Stimulated activated CD4-positive, alpha-beta T cell treated with anti-CD3 and anti-CD28 coated beads, Interleukin-2, amount 100 ng/mL, for 24 hours (primary cell): ENCODE measurements around the gene KEAP1.
"Not testable (repeated sequence)": the region's sequence is repeated elsewhere in the genome, so short reads cannot be mapped to it uniquely, and the experiment has no call there.

Experiments used
- DNase-seq, 2 donors: peaks; one replicate each; pipeline ENCODE4 v3.0.0-alpha.2; 2020

The KEAP1 gene

GRCh38 chr19:10503002-10503789 is at the start of gene KEAP1:
Gene KEAP1, minus strand, starts transcription at chr19:10503356. Its CDS starts 3,323 bp downstream, at chr19:10500033.
- DNase-seq: peak; percentile 52 to 55

- peak; percentile 33 to 47 for DNase-seq
These were observed 49.4 kb upstream of the KEAP1 start for GRCh38 chr19:10552510-10553053.

DNA sequence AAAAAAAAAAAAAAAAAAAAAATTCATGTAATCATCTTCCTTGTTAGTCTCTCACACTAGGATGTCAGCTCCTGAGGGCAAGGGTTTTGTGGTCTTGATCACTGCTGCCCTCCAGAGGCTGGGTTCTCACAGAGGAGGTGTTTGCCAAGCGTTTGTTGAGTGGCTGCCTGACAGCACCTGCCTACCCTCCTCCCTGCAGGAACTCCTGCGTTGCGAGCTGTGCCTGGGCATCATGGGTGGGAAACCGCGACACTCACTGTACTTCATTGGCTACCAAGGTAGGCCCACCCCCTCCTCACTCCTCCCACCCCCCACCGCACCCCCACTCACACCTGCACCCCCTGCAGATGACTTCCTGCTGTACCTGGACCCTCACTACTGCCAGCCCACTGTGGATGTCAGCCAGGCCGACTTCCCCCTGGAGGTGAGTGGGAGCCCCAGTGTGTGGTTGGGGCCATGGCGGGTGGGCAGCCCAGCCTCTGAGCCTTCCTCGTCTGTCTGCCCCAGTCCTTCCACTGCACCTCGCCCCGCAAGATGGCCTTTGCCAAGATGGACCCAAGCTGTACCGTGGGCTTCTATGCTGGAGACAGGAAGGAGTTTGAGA is 48.6 kb upstream of the KEAP1 start:
- peak; percentile 40 to 57 for DNase-seq

DNA sequence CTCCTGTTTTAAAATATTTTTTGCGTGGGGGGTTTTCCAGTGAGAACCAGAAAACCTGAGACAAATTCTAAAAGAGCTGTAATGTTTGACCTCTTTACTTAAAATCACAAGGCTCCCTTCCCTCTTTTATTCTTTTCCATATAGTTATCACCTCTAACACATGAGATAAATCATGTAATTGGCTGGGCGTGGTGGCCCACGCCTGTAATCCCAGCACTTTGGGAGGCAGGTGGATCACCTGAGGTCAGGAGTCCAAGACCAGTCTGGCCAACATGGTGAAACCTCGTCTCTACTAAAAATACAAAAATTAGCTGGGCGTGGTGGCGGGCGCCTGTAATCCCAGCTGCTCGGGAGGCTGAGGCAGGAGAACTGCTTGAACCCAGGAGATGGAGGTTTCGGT is 47.9 kb upstream of the KEAP1 start:
- DNase-seq: not testable (repeated sequence)

DNA sequence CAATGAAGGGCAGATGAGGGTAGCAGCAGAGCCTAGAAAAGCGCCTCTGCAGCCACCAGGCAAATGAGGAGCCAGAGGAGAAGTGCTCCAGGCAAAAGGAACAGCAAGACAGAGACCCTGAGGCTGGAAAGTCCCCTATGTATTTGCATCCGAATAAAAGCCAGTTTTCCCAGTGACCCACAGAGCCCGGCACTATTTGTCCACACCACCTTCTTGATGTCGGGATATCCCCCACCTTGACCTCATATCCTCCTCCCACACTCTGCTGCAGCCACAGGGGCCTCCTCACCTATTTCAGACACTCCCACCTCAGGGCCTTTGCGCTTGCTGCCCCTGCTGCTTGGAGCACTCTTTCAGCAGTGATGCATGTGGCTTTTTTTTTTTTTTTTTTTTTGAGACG is 47.2 kb upstream of the KEAP1 start:
- DNase-seq: no peak

DNA sequence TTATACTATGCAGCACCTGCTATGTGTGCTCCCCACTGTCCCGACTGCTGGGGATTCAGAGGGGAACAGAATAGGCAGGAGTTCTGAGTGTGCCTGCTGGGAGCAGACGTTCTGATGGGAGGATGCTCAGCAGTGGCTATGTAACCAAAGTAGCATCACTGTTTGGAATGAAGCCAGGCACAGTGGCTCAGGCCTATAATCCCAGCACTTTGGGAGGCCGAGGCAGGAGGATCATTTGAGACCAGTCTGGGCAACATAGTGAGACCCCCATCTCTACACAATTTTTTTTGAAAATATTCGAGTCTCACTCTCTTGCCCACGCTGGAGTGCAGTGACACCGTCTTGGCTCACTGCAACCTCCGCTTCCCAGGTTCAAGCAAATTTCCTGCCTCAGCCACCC is 46.6 kb upstream of the KEAP1 start:
- no peak for DNase-seq

GRCh38 chr19:10548746-10549276 is 45.7 kb upstream of the KEAP1 start:
- DNase-seq: no peak

GRCh38 chr19:10546817-10547216 is 43.7 kb upstream of the KEAP1 start:
- no peak for DNase-seq

GRCh38 chr19:10544753-10545251 is 41.6 kb upstream of the KEAP1 start:
- no peak for DNase-seq

GRCh38 chr19:10544242-10544752 is 41.1 kb upstream of the KEAP1 start:
- DNase-seq: peak; percentile 33 to 40

DNA sequence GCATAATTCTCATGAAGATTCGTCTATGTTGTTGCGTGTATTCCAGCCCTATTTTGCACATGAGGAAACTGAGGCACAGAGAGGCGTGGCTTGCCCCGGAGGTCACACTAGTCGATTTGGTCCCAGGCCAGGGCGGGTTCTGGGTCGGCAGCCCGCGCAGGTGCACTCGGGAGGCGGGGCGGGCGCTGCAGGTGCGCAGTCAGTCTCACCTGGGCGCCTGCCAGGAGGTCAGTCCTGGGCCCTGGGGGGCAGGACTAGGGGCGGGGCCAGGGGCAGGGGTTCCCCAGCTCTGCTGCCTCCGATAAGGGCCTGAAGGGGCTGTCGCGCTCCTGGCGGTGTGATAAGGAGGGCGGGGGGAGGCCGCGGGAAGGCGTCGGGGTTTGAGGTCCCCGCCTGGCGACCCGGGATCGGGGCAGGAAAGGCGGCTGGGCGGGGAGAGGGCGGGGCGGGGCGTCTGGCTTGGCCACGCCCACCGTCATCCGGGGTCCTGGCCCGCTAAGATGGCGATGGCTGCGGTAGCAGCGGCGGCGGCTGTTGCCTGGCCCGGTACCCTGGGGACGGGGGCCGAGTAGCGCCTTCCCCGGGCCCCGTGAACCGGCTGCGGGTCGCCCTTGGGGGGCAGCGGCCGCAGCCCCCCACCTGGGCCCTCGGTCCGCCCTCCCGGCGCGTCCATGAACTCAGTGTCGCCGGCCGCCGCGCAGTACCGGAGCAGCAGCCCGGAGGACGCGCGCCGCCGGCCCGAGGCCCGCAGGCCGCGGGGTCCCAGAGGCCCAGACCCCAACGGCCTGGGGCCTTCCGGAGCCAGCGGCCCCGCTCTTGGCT is 40.5 kb upstream of the KEAP1 start, which contains the start of gene ATG4D:
Gene ATG4D (plus strand): TSS at position 485 of the 822 bp plus-strand sequence. CDS start 187 bp downstream, at position 672.
- DNase-seq: peak; percentile 82 to 84

DNA sequence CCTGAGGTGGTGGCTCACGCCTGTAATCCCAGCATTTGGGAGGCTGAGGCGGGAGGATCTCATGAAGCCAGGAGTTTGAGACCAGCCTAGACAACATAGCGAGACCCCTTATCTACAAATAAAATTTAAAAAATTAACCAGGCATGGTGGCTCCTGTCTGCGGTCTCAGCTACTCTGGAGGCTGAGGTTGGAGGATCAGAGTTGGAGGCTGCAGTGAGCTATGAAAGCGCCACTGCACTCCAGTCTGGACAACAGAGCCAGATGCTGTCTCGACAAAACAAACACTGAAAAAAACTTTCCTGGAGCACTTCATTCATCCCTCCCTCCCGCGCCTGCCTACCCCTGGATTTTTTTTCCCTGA is 39.9 kb upstream of the KEAP1 start:
- DNase-seq: no peak

DNA sequence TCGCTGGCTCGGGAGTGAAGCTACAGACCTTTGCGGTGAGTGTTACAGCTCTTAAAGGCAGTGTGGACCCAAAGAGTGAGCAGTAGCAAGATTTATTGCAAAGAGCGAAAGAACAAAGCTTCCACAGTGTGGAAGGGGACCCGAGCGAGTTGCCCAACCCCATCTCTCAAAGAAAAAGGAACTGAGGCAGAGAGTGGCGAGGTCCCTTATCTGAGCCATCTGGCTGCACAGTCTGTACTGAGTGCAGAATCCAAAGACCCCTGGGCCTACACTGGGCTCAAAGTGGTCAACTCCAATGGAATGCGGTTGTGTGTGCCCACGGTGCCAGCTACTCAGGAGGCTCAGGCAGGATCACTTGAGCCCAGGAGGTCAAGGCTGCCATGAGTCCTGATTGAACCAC is 35.9 kb upstream of the KEAP1 start:
- DNase-seq: not testable (repeated sequence)

DNA sequence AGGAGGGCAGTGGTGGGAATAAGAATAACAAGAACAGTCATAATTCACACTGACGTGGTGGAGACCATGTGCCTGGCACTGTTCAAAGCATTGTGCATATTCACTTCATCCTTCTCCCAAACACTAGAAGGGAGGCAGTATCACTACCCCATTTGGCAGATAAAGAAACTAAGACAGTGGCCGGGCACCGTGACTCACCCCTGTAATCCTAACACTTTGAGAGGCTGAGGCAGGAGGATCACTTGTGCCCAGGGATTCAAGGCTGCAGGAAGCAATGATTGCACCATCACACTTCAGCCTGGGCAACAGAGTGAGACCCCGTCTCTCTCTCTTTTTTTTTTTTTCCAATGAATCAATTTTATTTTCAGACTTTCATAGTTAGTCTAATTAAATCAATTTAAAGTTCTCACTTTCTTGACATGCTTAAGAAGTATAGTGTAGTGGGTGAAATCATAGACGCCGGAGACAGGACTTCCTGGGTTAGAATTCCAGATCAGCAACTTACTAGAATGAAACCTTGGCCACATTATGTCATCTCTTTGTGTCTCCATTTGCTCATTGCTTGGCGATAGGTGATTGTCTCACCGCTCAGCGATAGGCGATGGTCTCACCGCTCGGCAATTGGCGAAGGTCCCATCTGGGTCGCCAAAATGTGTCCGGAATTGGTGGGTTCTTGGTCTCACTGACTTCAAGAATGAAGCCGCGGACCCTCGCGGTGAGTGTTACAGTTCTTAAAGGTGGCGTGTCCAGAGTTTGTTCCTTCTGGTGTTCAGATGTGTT is 35.2 kb upstream of the KEAP1 start:
- no peak for DNase-seq

- no peak for DNase-seq
These were observed 34.5 kb upstream of the KEAP1 start for GRCh38 chr19:10537668-10538067.

DNA sequence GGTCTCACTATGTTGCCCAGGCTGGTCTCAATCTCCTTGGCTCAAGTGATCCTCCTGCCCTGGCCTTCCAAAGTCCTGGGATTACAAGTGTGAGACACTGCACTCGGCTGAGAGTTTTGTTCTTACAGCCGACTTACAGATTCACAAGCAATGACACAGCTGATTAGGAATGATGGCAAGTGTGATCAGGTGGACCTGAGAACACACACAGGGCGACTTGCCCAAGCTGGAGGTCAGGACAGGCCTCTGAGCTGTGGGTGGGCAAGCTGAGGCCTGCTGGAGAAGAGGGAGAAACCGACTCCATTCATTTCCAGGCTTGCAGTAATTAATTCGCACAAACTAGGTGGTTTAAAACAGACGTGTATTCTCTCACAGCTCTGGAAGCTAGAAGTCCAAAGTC is 32.5 kb upstream of the KEAP1 start:
- no peak for DNase-seq

GRCh38 chr19:10533646-10534386 is 30.7 kb upstream of the KEAP1 start:
- DNase-seq: no peak

DNA sequence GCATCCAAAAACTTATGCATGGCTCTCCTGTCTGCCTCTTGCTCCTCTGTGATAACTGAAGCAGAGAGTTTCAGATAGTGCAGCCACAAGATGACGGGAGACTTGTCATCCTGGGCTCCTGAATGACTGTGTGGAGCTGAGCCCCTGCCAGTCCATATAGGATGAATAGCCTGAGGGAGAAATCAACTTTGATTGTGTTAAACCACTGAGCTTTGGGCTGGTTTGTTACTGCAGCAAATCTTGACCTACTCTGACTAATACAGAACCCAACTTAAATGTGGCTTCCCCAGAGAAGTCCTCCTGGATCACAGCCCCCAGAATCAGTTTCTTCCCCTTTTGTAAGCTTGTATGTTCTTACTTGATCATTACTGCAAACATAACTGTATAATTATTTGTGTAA is 29.3 kb upstream of the KEAP1 start:
- DNase-seq: no peak

DNA sequence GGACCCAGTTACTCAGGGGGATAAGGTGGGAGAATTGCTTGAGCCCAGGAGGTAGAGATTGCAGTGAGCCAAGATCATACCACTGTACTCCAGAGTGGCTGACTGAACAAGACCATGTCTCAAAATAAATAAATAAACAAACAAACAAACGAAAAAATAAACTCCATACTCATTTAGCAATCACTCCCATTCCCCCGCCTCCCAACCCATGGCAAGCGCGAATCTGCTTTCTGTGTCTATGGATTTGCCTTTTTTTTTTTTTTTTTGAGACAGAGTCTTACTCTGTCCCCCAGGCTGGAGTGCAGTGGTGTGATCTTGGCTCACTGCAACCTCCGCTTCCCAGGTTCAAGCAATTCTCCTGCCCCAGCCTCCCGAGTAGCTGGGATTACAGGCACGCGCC is 23.7 kb upstream of the KEAP1 start:
- DNase-seq: not testable (repeated sequence)

GRCh38 chr19:10525636-10526035 is 22.5 kb upstream of the KEAP1 start:
- no peak for DNase-seq

GRCh38 chr19:10523135-10523636 is 20.0 kb upstream of the KEAP1 start:
- DNase-seq: no peak
